ENCODE data around the gene TEX12. TPM values are rescaled to one million over a fixed set of nuclear protein-coding genes. Genes with fewer than 3 reads are reported as not detected.

Gene TEX12
- total RNA-seq, 3 donors from 2014 or later: 0.52 to 0.80 (median 0.60) TPM

GRCh38 chr11:112200252-112200651 is 33.1 kb downstream of the TEX12 start:
- no peaks in the 10 kb centered on the region for H3K9me3 ChIP-seq
- no peak for TF ChIP-seq CTCF (IDR thresholded peaks at IDR 0.05)
- ATAC-seq (no peak), DNase-seq (no peak)
- H3K36me3 ChIP-seq (ENCODE audit: low read depth): no peaks in the 10 kb centered on the region
- H3K4me1 ChIP-seq (ENCODE audit: low read depth): no peaks in the 10 kb centered on the region
- intact Hi-C loops (cut with DNase I, micrococcal nuclease): no loop called here
- H3K4me3 ChIP-seq: no peak overlapping the region

- Histone ChIP-seq H3K9me3 (no peaks in the 10 kb centered on the region), H3K36me3 (ENCODE audit: low read depth) (no peaks in the 10 kb centered on the region), H3K4me3 (no peak overlapping the region), H3K4me1 (ENCODE audit: low read depth) (no peaks in the 10 kb centered on the region)
- DNase-seq (peak in 1 of 3 donors; percentile 51), ATAC-seq (no peak)
- intact Hi-C loops (cut with DNase I, micrococcal nuclease): no loop called here
- no peak for TF ChIP-seq CTCF (IDR thresholded peaks at IDR 0.05)
These were observed 38.9 kb downstream of the TEX12 start for GRCh38 chr11:112206071-112206470.

- Histone ChIP-seq H3K4me3 (no peak overlapping the region), H3K36me3 (ENCODE audit: low read depth) (no peaks in the 10 kb centered on the region), H3K9me3 (no peaks in the 10 kb centered on the region), H3K4me1 (ENCODE audit: low read depth) (no peaks in the 10 kb centered on the region)
- DNase-seq: no peak
- ATAC-seq: no peak
- TF ChIP-seq CTCF (IDR thresholded peaks at IDR 0.05): no peak
- intact Hi-C loops (cut with DNase I, micrococcal nuclease): loop anchor here in 1 of 2 donors (10.0 kb wide), 1 partner anchor 1084 kb away; no protein-coding TSS in a partner anchor
These were observed 43.7 kb downstream of the TEX12 start for GRCh38 chr11:112210890-112211289.

GRCh38 chr11:112211536-112211935 is 44.4 kb downstream of the TEX12 start:
- no peak for TF ChIP-seq CTCF (IDR thresholded peaks at IDR 0.05)
- no peak overlapping the region for H3K4me3 ChIP-seq
- intact Hi-C loops (cut with DNase I, micrococcal nuclease): loop anchor here in 1 of 2 donors (10.0 kb wide), 1 partner anchor 1083 kb away; no protein-coding TSS in a partner anchor
- DNase-seq (no peak), ATAC-seq (no peak)
- no peaks in the 10 kb centered on the region for H3K9me3 ChIP-seq
- no peaks in the 10 kb centered on the region for H3K36me3 ChIP-seq (ENCODE audit: low read depth)
- no peaks in the 10 kb centered on the region for H3K4me1 ChIP-seq (ENCODE audit: low read depth)

GRCh38 chr11:112212290-112212689 is 45.1 kb downstream of the TEX12 start:
- DNase-seq: no peak
- TF ChIP-seq CTCF (IDR thresholded peaks at IDR 0.05): no peak
- no peak for ATAC-seq
- intact Hi-C loops (cut with DNase I, micrococcal nuclease): loop anchor here in 1 of 2 donors (10.0 kb wide), 1 partner anchor 1083 kb away; no protein-coding TSS in a partner anchor
- Histone ChIP-seq H3K4me1 (ENCODE audit: low read depth) (no peaks in the 10 kb centered on the region), H3K9me3 (no peaks in the 10 kb centered on the region), H3K4me3 (no peak overlapping the region), H3K36me3 (ENCODE audit: low read depth) (no peaks in the 10 kb centered on the region)

GRCh38 chr11:112212710-112213109 is 45.5 kb downstream of the TEX12 start:
- Histone ChIP-seq H3K4me3 (no peak overlapping the region), H3K36me3 (ENCODE audit: low read depth) (no peaks in the 10 kb centered on the region), H3K9me3 (no peaks in the 10 kb centered on the region), H3K4me1 (ENCODE audit: low read depth) (no peaks in the 10 kb centered on the region)
- DNase-seq (no peak), ATAC-seq (no peak)
- intact Hi-C loops (cut with DNase I, micrococcal nuclease): loop anchor here in 1 of 2 donors (10.0 kb wide), 1 partner anchor 1082 kb away; no protein-coding TSS in a partner anchor
- TF ChIP-seq CTCF (IDR thresholded peaks at IDR 0.05): no peak

Data from mucosa of descending colon (tissue), 3 donors.